Measurements from ENCODE around the gene SLC22A25.
A peak's percentile ranks its signal among the peaks of the same experiment; 100 is the strongest.

SLC22A25 gene

GRCh38 chr11:63227521-63228107, 15.8 kb downstream of the SLC22A25 start:
- DNase-seq = no peak

- DNase-seq = no peak
Measured at GRCh38 chr11:63226488-63227114, 16.8 kb downstream of the SLC22A25 start.

GRCh38 chr11:63214093-63214492, 29.3 kb downstream of the SLC22A25 start:
- no peak for DNase-seq

- peak; percentile 48 for DNase-seq
Measured at GRCh38 chr11:63212742-63213141, 30.7 kb downstream of the SLC22A25 start.

GRCh38 chr11:63210111-63210510, 33.3 kb downstream of the SLC22A25 start:
- DNase-seq = no peak
